ENCODE measurements around the gene KMT2B. TPM values are rescaled to one million over a fixed set of nuclear protein-coding genes. Genes with fewer than 3 reads are reported as not detected.

Gene KMT2B
- total and polyA plus RNA-seq, 9 of the 15 experiments (the other 6 are each of a cell fraction or from before 2014, with no cell fraction given): 0.63 to 43.9 (median 8.1) TPM

DNA sequence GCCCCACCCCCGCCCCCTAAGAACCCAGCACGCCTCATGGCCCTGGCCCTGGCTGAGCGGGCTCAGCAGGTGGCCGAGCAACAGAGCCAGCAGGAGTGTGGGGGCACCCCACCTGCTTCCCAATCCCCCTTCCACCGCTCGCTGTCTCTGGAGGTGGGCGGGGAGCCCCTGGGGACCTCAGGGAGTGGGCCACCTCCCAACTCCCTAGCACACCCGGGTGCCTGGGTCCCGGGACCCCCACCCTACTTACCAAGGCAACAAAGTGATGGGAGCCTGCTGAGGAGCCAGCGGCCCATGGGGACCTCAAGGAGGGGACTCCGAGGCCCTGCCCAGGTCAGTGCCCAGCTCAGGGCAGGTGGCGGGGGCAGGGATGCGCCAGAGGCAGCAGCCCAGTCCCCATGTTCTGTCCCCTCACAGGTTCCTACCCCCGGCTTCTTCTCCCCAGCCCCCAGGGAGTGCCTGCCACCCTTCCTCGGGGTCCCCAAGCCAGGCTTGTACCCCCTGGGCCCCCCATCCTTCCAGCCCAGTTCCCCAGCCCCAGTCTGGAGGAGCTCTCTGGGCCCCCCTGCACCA lies 69.5 kb downstream of the KMT2B start (continued):
- TF ChIP-seq, protein P1, sequence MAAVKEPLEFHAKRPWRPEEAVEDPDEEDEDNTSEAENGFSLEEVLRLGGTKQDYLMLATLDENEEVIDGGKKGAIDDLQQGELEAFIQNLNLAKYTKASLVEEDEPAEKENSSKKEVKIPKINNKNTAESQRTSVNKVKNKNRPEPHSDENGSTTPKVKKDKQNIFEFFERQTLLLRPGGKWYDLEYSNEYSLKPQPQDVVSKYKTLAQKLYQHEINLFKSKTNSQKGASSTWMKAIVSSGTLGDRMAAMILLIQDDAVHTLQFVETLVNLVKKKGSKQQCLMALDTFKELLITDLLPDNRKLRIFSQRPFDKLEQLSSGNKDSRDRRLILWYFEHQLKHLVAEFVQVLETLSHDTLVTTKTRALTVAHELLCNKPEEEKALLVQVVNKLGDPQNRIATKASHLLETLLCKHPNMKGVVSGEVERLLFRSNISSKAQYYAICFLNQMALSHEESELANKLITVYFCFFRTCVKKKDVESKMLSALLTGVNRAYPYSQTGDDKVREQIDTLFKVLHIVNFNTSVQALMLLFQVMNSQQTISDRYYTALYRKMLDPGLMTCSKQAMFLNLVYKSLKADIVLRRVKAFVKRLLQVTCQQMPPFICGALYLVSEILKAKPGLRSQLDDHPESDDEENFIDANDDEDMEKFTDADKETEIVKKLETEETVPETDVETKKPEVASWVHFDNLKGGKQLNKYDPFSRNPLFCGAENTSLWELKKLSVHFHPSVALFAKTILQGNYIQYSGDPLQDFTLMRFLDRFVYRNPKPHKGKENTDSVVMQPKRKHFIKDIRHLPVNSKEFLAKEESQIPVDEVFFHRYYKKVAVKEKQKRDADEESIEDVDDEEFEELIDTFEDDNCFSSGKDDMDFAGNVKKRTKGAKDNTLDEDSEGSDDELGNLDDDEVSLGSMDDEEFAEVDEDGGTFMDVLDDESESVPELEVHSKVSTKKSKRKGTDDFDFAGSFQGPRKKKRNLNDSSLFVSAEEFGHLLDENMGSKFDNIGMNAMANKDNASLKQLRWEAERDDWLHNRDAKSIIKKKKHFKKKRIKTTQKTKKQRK (IDR thresholded peaks at IDR 0.05; ENCODE audit: borderline replicate concordance, low read depth, low read length): no peak
- TF ChIP-seq DIDO1 (tag; IDR thresholded peaks at IDR 0.05; ENCODE audit: low read depth): no peak
- TF ChIP-seq RB1 (IDR thresholded peaks at IDR 0.05; ENCODE audit: low read depth): no peak
- TF ChIP-seq KDM5B (IDR thresholded peaks at IDR 0.05; ENCODE audit: insufficient replicate concordance, low read depth, low read length): no peak
- no peak for TF ChIP-seq CCAR2 (IDR thresholded peaks at IDR 0.05; ENCODE audit: low read depth, low read length)
- no peak for TF ChIP-seq XRCC3 (IDR thresholded peaks at IDR 0.05)
- TF ChIP-seq ZSCAN29 (IDR thresholded peaks at IDR 0.05): no peak
- TF ChIP-seq, protein P2, sequence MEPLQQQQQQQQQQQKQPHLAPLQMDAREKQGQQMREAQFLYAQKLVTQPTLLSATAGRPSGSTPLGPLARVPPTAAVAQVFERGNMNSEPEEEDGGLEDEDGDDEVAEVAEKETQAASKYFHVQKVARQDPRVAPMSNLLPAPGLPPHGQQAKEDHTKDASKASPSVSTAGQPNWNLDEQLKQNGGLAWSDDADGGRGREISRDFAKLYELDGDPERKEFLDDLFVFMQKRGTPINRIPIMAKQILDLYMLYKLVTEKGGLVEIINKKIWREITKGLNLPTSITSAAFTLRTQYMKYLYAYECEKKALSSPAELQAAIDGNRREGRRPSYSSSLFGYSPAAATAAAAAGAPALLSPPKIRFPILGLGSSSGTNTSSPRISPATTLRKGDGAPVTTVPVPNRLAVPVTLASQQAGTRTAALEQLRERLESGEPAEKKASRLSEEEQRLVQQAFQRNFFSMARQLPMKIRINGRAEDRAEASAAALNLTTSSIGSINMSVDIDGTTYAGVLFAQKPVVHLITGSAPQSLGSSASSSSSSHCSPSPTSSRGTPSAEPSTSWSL (CRISPR knock-in tag; IDR thresholded peaks at IDR 0.05; ENCODE audit: borderline replicate concordance): no peak
- no peak for TF ChIP-seq ZNF592 (IDR thresholded peaks at IDR 0.05)
- no peak for TF ChIP-seq BCL6 (CRISPR knock-in tag; IDR thresholded peaks at IDR 0.05)
- no peak for TF ChIP-seq POLR2B (IDR thresholded peaks at IDR 0.05; ENCODE audit: low read depth, partially characterized antibody)
- TF ChIP-seq SUPT5H (IDR thresholded peaks at IDR 0.05): no peak

Data from K562 (cell line).